Measurements from ENCODE around the gene SH3PXD2B.

GRCh38 chr5:172347496-172348052, 106.8 kb downstream of the SH3PXD2B start:
- TF ChIP-seq CTCF (IDR thresholded peaks at IDR 0.05): no peak
- no peak for TF ChIP-seq POLR2AphosphoS5 (IDR thresholded peaks at IDR 0.05)
- no peak for TF ChIP-seq POLR2A (IDR thresholded peaks at IDR 0.05)
- no peak for TF ChIP-seq EP300 (IDR thresholded peaks at IDR 0.05)

Data from stomach (tissue), 4 donors.